GM19463 (cell line): Measurements from ENCODE around the gene UBE2E1.
"Not testable (repeated sequence)": the region's sequence is repeated elsewhere in the genome, so short reads cannot be mapped to it uniquely, and the experiment has no call there.

Experiments used
- ATAC-seq: cut with Tn5 transposase; IDR thresholded peaks from one replicate; pipeline ENCODE4 v1.9.1; 2021; ENCODE audit warnings: mild to moderate bottlenecking, moderate library complexity; ENCODE audit not compliant: unreplicated experiment

UBE2E1 gene

DNA sequence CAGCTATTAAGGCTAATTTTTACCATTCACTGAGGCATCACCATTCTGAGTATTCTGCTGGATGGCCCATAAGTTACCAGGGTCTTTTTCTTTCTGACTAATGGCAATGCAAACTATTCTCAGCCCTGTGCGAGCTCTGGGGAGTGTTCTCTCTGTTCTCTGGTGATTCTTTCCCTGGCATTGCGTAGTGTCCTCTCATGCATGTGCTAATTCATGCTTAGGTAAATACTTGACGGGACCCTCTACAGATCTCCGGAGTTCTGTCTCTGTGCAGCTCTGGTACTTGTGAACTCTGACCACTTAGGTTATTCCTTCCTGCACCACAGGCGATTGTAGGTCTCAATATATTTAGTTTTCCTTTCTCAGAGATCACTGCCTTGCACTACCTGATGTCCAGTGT, 34.8 kb downstream of the UBE2E1 start:
- no peak for ATAC-seq

DNA sequence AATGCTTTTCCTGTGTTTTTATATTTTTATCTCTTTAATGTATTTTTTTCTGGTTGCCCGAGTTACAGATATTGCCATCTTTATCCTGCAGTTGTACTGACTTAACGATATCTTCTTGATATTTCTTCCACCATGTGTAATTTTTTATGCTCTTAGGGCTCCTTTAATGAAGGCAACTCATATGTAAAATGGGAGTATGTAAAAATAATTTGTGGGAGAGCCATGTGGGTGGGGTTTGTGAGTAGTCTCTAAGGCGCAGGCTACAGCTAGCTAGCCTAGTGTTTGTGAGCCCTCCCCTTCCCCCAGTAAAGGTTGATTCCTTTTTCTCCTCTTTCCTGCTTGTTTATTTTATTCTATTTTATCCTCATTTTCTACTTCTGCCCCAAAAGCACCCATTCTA, 38.1 kb downstream of the UBE2E1 start:
- no peak for ATAC-seq

GRCh38 chr3:23845326-23846216, 39.8 kb downstream of the UBE2E1 start:
- ATAC-seq: no peak

GRCh38 chr3:23849462-23849861, 43.7 kb downstream of the UBE2E1 start:
- ATAC-seq: not testable (repeated sequence)

DNA sequence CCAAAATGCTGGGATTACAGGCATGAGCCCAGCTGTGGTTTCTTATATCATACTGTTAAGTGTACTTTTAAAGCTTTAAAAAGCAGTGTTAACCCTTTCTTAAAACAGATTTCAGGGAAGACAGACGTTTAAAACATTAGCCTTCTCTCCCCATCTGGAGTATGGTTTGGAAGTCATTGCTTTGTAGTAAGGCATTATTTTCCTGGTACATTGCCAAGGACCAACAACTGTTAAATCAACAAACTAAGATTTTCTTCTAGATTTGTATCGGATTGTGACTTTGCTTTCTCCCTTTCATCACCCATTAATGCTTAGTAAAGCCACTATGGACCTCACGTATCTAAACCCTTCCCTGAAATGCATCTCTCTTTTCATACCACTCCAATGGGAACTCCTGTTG, 50.5 kb downstream of the UBE2E1 start:
- ATAC-seq: no peak

DNA sequence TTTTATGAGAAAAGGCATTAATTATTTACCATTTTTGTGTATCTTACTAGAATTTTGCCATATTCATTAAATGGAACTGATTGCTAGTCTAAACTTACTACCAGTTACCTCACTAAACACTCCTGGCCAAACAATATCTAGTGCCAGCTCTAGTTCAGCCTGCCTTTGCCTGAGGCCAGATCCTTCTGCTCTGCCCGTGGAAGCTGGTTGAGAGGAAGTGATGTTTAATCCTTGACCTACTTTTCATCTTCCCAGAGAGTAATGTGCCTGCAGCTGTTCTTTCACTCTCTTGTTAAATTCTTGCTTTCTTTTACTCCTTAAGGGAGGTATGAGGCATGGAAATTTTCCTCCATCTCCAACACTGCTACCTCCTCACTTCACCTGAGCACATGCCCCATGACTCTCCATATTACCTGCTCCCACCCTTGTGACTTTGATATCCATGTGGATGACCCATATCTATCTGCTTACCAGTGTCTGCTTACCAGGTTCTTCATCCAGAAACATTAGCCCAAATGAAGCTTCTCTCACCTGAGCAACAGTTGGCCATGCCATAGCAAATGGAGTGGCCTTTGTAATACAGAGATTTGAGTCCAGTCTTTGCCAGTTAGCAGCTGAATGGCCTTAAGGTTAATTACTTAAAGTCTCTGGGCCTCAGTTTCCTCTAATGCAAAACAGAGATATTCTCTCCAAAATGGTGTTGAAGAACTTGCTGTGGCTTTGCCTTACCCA, 53.4 kb downstream of the UBE2E1 start:
- no peak for ATAC-seq

DNA sequence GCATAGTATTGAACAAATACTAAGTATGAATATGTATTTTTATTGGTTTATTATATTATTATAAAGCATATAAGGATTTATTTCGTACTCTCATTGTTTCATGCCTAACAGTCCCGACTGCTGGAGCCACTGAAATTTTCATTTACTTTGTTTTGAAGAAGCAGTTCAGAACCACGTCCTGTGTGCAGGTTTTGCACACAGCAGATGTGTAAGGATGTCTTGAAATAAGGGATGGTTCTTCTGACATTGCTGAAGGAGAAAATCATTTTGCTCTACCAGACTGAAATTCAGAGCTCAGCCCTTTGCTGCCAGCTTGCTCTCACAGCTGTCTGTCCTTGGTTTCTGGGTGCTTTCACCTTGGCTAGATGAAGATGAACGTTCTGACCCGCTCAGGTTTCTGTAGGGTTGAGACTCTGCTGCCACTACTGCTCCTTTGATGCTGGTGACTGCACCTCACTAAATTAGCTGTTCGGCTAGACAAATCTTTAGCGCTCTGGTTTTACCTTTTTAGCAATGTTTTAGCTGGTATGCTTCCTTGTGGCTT, 54.2 kb downstream of the UBE2E1 start:
- no peak for ATAC-seq

GRCh38 chr3:23861689-23862088, 55.9 kb downstream of the UBE2E1 start:
- ATAC-seq: no peak

DNA sequence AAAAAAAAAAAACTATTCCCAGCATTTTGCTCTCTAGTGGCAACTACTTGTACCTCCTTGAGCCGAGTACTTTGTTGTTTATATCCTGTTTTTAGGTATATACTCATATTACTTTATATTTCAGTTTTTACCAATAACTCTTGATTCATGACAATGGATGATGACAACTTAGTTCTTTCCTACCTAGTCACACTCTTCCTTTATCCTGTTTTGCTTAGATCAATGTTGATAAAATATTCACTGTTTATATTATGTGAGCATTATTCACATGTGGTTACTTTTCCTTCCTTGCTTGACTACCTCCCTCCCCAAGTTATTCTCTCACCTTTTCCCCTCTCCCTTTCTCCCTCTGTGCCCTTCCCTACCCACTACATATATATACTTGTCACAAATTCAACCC, 57.3 kb downstream of the UBE2E1 start:
- ATAC-seq: no peak

- no peak for ATAC-seq
Measured at GRCh38 chr3:23864931-23865330, 59.2 kb downstream of the UBE2E1 start.

DNA sequence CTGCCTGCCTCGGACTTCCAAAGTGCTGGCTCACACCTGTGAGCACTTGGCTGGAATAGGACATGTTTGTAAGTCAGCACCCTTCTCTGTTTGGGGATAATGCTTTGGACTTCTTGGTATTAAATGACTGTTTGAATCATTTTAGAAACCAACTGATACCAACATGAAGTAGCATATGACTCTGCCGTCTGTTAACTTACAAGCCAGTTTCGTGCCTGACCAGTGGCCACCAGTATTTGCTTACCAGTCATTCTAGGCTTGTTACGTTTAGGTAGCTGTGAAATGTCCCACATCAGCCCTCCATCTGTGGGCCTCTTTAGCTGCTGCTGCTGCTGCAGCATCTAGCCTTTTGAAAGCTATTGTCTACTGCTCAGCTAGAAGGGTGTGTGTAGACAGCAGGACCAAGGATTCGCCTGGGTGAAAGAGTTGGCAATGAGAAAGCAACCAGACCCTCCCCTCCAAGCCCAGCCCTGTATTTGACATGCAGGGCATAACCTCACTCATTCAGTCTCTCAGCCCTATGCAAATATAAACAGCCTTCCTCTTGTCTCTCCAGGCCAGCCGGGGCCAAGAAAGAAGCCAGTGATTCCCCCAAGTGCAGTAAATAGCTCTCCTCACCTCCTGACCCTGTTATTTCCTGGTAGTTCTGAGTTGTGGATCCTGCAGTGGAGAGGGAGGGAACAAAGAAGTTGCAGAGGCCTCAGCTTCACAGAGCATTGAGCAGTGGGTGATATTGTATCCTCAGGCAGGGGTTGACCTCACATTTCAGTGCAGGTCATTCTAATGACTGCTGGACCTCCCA, 60.0 kb downstream of the UBE2E1 start:
- peak; percentile 75 for ATAC-seq

GRCh38 chr3:23867400-23867799, 61.6 kb downstream of the UBE2E1 start:
- ATAC-seq: no peak

GRCh38 chr3:23867838-23868237, 62.1 kb downstream of the UBE2E1 start:
- no peak for ATAC-seq

- ATAC-seq: no peak
Measured at GRCh38 chr3:23869977-23870662, 64.4 kb downstream of the UBE2E1 start.

- not testable (repeated sequence) for ATAC-seq
Measured at GRCh38 chr3:23870663-23871043, 64.9 kb downstream of the UBE2E1 start.

GRCh38 chr3:23871361-23871760, 65.6 kb downstream of the UBE2E1 start:
- not testable (repeated sequence) for ATAC-seq

GRCh38 chr3:23872330-23872729, 66.6 kb downstream of the UBE2E1 start:
- ATAC-seq: no peak

DNA sequence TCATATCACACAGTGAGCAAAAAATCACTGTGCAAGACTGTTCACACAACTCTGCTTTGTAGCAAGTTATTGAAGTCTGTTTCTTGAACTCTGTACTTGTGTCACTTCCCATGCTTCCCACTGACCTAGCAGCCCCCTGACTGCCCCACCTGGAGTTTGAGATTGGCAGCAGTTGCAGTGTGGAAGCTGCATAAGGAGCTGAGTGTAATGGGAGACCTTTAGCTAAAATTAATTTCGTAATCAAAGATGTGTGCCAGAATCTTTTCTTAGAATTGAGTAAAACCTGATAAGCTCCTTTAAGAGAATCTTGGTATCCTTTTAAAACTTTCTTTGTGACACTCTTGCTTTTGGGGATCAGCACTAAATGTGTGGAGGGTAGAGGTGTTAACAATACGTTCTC, 68.2 kb downstream of the UBE2E1 start:
- ATAC-seq: no peak

GRCh38 chr3:23874359-23875112, 68.8 kb downstream of the UBE2E1 start:
- ATAC-seq: no peak
